HG03135 (cell line): ENCODE measurements around the gene CNBP.

ENCODE experiments used
- ATAC-seq: cut with Tn5 transposase; IDR thresholded peaks from one replicate; pipeline ENCODE4 v1.9.1; 2021; ENCODE audit warnings: mild to moderate bottlenecking, moderate library complexity; ENCODE audit not compliant: unreplicated experiment

The CNBP gene

GRCh38 chr3:129132097-129132866, 51.4 kb downstream of the CNBP start:
- ATAC-seq, result no peak

- ATAC-seq, result no peak
Observed at GRCh38 chr3:129131465-129132088, 52.1 kb downstream of the CNBP start.

- no peak for ATAC-seq
Observed at GRCh38 chr3:129130291-129130813, 53.3 kb downstream of the CNBP start.

- ATAC-seq, result no peak
Observed at GRCh38 chr3:129128357-129129155, 55.1 kb downstream of the CNBP start.

- ATAC-seq, result no peak
Observed at GRCh38 chr3:129126726-129127280, 56.9 kb downstream of the CNBP start.

GRCh38 chr3:129123314-129124060, 60.2 kb downstream of the CNBP start:
- no peak for ATAC-seq

- ATAC-seq, result no peak
Observed at GRCh38 chr3:129122412-129123011, 61.2 kb downstream of the CNBP start.

GRCh38 chr3:129121792-129122411, 61.8 kb downstream of the CNBP start, which contains the start of gene RAB43:
Gene RAB43, minus strand, starts transcription at chr3:129121804. Its CDS starts 315 bp downstream, at chr3:129121489.
- ATAC-seq, result peak; percentile 48

- ATAC-seq, result peak; percentile 24
Observed at GRCh38 chr3:129121016-129121791, 62.5 kb downstream of the CNBP start.

GRCh38 chr3:129120254-129121004, 63.3 kb downstream of the CNBP start:
- peak; percentile 62 for ATAC-seq

GRCh38 chr3:129119365-129120100, 64.2 kb downstream of the CNBP start:
- no peak for ATAC-seq

- ATAC-seq, result no peak
Observed at GRCh38 chr3:129118745-129119144, 65.0 kb downstream of the CNBP start.
